CD14-positive monocyte (primary cell): ENCODE results near the gene SMPD2. TPM values are rescaled to one million over a fixed set of nuclear protein-coding genes. Genes with fewer than 3 reads are reported as not detected.

Experiments used
- DNase-seq, 3 donors: peaks; one replicate each; pipeline ENCODE4 v3.0.0-alpha.2; 2011 to 2022
- H2AFZ ChIP-seq: 2 replicates; pipeline ENCODE4 v1.6.0; 2012; ENCODE audit warnings: mild to moderate bottlenecking, low read depth, low read length, inconsistent platforms; ENCODE audit not compliant: insufficient read depth, poor library complexity, severe bottlenecking
- H3K27ac ChIP-seq, 2 donors: 1 replicate in 1 of 2; 2 replicates in 1 of 2; pipeline ENCODE4 v1.5.1; 2012 to 2013; ENCODE audit warnings: low read length in 2 of 2, control low read depth in 1 of 2, inconsistent platforms in 1 of 2, low read depth in 1 of 2, mild to moderate bottlenecking in 1 of 2
- H3K27me3 ChIP-seq, 2 donors: one replicate each; pipeline versions ENCODE4 v1.6.0 to v1.6.1; 2011 to 2013; ENCODE audit warnings: low read length in 2 of 2; ENCODE audit not compliant: control insufficient read depth in 2 of 2, insufficient read depth in 2 of 2
- H3K36me3 ChIP-seq, 2 donors: replicated peaks in 1 of 2; 1 replicate in 1 of 2; 2 replicates in 1 of 2; pipeline versions ENCODE4 v1.5.1 to v1.6.1; 2012 to 2013; ENCODE audit warnings: low read length in 2 of 2, control low read depth in 1 of 2, inconsistent platforms in 1 of 2, mild to moderate bottlenecking in 1 of 2; ENCODE audit not compliant: insufficient read depth in 2 of 2, control insufficient read depth in 1 of 2
- H3K4me1 ChIP-seq, 2 donors: 1 replicate in 1 of 2; 2 replicates in 1 of 2; pipeline versions ENCODE4 v1.5.1 to v1.6.1; 2012 to 2013; ENCODE audit warnings: low read length in 2 of 2, control low read depth in 1 of 2, inconsistent platforms in 1 of 2, mild to moderate bottlenecking in 1 of 2, moderate library complexity in 1 of 2; ENCODE audit not compliant: insufficient read depth in 2 of 2, control insufficient read depth in 1 of 2
- H3K4me2 ChIP-seq: replicated peaks from 2 replicates; pipeline ENCODE3; 2012; ENCODE audit warnings: low read length, moderate library complexity, mild to moderate bottlenecking; ENCODE audit not compliant: poor library complexity, severe bottlenecking; ENCODE audit errors: extremely low read depth
- H3K4me3 ChIP-seq, 3 experiments: fragments of 200-600 bp in 1 of 3; sonication (generic) in 1 of 3; replicated peaks in 1 of 3; 1 replicate in 2 of 3; 2 replicates in 1 of 3; pipeline ENCODE4 v1.5.1; 2011 to 2013; ENCODE audit warnings: low read length in 3 of 3, mild to moderate bottlenecking in 3 of 3, control low read depth in 2 of 3, low read depth in 2 of 3, inconsistent platforms in 1 of 3, moderate library complexity in 1 of 3
- H3K79me2 ChIP-seq: 2 replicates; pipeline ENCODE4 v1.6.0; 2012; ENCODE audit warnings: mild to moderate bottlenecking, control low read depth, inconsistent platforms, low read length, moderate library complexity; ENCODE audit not compliant: insufficient read depth
- H3K9ac ChIP-seq: 2 replicates; pipeline ENCODE4 v1.6.0; 2017; ENCODE audit warnings: low read length, mild to moderate bottlenecking; ENCODE audit not compliant: insufficient read depth, poor library complexity, severe bottlenecking
- H3K9me3 ChIP-seq, 2 donors: replicated peaks in 1 of 2; 1 replicate in 1 of 2; 2 replicates in 1 of 2; pipeline versions ENCODE4 v1.5.1 to v1.6.1; 2012 to 2013; ENCODE audit warnings: low read length in 2 of 2, control low read depth in 1 of 2; ENCODE audit not compliant: control insufficient read depth in 1 of 2, insufficient read depth in 1 of 2
- H4K20me1 ChIP-seq: 2 replicates; pipeline ENCODE4 v1.6.0; 2012; ENCODE audit warnings: mild to moderate bottlenecking, low read length, control low read depth, moderate library complexity; ENCODE audit not compliant: insufficient read depth
- H3K27ac Mint-ChIP-seq, 7 donors: one replicate each; pipeline ENCODE4 v1.8.0; 2020; ENCODE audit warnings: mild to moderate bottlenecking in 7 of 7, mixed read lengths in 7 of 7, moderate library complexity in 6 of 7, inconsistent platforms in 2 of 7
- H3K27me3 Mint-ChIP-seq, 3 donors: one replicate each; pipeline ENCODE4 v1.8.0; 2021 to 2022; ENCODE audit warnings: low read depth in 3 of 3, mild to moderate bottlenecking in 3 of 3, mixed read lengths in 3 of 3, moderate library complexity in 3 of 3, inconsistent platforms in 1 of 3
- H3K36me3 Mint-ChIP-seq, 2 donors: one replicate each; pipeline ENCODE4 v1.8.0; 2020; ENCODE audit warnings: mixed read lengths in 2 of 2, inconsistent platforms in 1 of 2, mild to moderate bottlenecking in 1 of 2
- H3K4me1 Mint-ChIP-seq: one replicate; pipeline ENCODE4 v1.8.0; 2020; ENCODE audit warnings: mild to moderate bottlenecking, mixed read lengths
- H3K4me3 Mint-ChIP-seq, 2 donors: one replicate each; pipeline ENCODE4 v1.8.0; 2020; ENCODE audit warnings: mild to moderate bottlenecking in 2 of 2, mixed read lengths in 2 of 2, moderate library complexity in 1 of 2
- H3K9me3 Mint-ChIP-seq, 7 donors: one replicate each; pipeline ENCODE4 v1.8.0; 2020 to 2022; ENCODE audit warnings: mixed read lengths in 7 of 7, mild to moderate bottlenecking in 6 of 7, moderate library complexity in 6 of 7, inconsistent platforms in 2 of 7
- CTCF ChIP-seq: fragments of 200-600 bp; IDR thresholded peaks from one replicate; pipeline ENCODE4 v1.8.0; 2022; ENCODE audit warnings: antibody characterized with exemption, mild to moderate bottlenecking
- WGBS: methylation state at CpG from one replicate; pipeline ENCODE4 v1.1.5; 2013; ENCODE audit warnings: missing lambda C conversion rate; ENCODE audit not compliant: insufficient coverage; 5-methylcytosine and 5-hydroxymethylcytosine counted together
- intact Hi-C, 2 donors: fragments of 100-400 bp; cut with micrococcal nuclease; formaldehyde crosslinking; loops; one replicate each; pipeline versions ENCODE4 v1.15.0 to v1.15.1; 2023
- polyA plus RNA-seq, 3 donors: library from polyadenylated mRNA; depleted of rRNA in 1 of 3; unstranded in 2 of 3; stranded (reverse) in 1 of 3; fragments of 300-500 nt in 2 of 3; fragments of >200 nt in 1 of 3; fragmentation: Illumina TruSeq in 2 of 3; gene quantifications; 1 replicate in 2 of 3; 2 replicates in 1 of 3; pipeline ENCODE4 v1.2.3, GENCODE V29; 2012 to 2021

The SMPD2 gene
- polyA plus RNA-seq, 3 donors = 9.5 to 14.3 (median 12.3) TPM

GRCh38 chr6:109488001-109488400 lies 47.5 kb downstream of the SMPD2 start:
- Histone ChIP-seq H4K20me1 (no peaks in the 10 kb centered on the region), H3K4me1 (peaks cover 3 to 6% of the 10 kb centered on the region in 2 donors), H3K9ac (no peak overlapping the region), H3K4me3 (no peak overlapping the region), H3K9me3 (no peaks in the 10 kb centered on the region), H3K4me2 (no peak overlapping the region), H3K27me3 (no peaks in the 10 kb centered on the region), H3K36me3 (no peaks in the 10 kb centered on the region), H3K27ac (no peak overlapping the region), H2AFZ (no peak overlapping the region), H3K79me2 (no peaks in the 10 kb centered on the region)
- H3K36me3 Mint-ChIP-seq = no peaks in the 10 kb centered on the region
- peaks cover 3% of the 10 kb centered on the region for H3K4me1 Mint-ChIP-seq
- TF ChIP-seq CTCF = no peak
- H3K27me3 Mint-ChIP-seq = peaks cover 1 to 10% (median 8%) of the 10 kb centered on the region in 3 donors
- no peak overlapping the region for H3K27ac Mint-ChIP-seq
- DNase-seq = no peak
- intact Hi-C loops = no loop called here
- H3K9me3 Mint-ChIP-seq = no peaks in the 10 kb centered on the region
- H3K4me3 Mint-ChIP-seq = no peak overlapping the region

- H3K9me3 ChIP-seq = no peaks in the 10 kb centered on the region
- no peaks in the 10 kb centered on the region for H3K36me3 ChIP-seq
- no peak overlapping the region for H3K27ac Mint-ChIP-seq
- H3K4me3 Mint-ChIP-seq = no peak overlapping the region
- H3K4me3 ChIP-seq = no peak overlapping the region
- H4K20me1 ChIP-seq = no peaks in the 10 kb centered on the region
- no peaks in the 10 kb centered on the region for H3K36me3 Mint-ChIP-seq
- no peak overlapping the region for H3K9ac ChIP-seq
- no peak for DNase-seq
- intact Hi-C loops = no loop called here
- WGBS = no CpG with 5 or more reads among the region's 2 CpGs
- no peak overlapping the region for H2AFZ ChIP-seq
- TF ChIP-seq CTCF = no peak
- no peaks in the 10 kb centered on the region for H3K79me2 ChIP-seq
- H3K9me3 Mint-ChIP-seq = no peaks in the 10 kb centered on the region
- H3K4me1 Mint-ChIP-seq = peaks cover 4% of the 10 kb centered on the region
- H3K4me1 ChIP-seq = peaks cover 3 to 5% of the 10 kb centered on the region in 2 donors
- no peaks in the 10 kb centered on the region for H3K27me3 ChIP-seq
- H3K4me2 ChIP-seq = no peak overlapping the region
- H3K27me3 Mint-ChIP-seq = peaks cover 1 to 6% (median 3%) of the 10 kb centered on the region in 3 donors
- no peak overlapping the region for H3K27ac ChIP-seq
Measured at GRCh38 chr6:109490713-109491112, 50.2 kb downstream of the SMPD2 start.
